Ovary (tissue), 9 donors: ENCODE data around the gene VPS13C. TPM values are rescaled to one million over a fixed set of nuclear protein-coding genes. Genes with fewer than 3 reads are reported as not detected.

Source experiments
- DNase-seq, 5 donors: peaks; one replicate each; pipeline ENCODE4 v3.0.0-alpha.2; 2019 to 2020
- H3K27ac ChIP-seq, 2 donors: fragments of 200-600 bp; one replicate each; pipeline versions ENCODE4 v1.5.1 to v1.8.0; 2019 to 2022
- H3K27me3 ChIP-seq: fragments of 200-600 bp; one replicate; pipeline ENCODE4 v1.8.0; 2022
- H3K36me3 ChIP-seq: fragments of 200-600 bp; sonication (generic); one replicate; pipeline ENCODE4 v1.5.1; 2019
- H3K4me1 ChIP-seq: one replicate; pipeline ENCODE4 v1.8.1; 2013; ENCODE audit warnings: mild to moderate bottlenecking, moderate library complexity; ENCODE audit not compliant: insufficient read depth
- H3K4me3 ChIP-seq: fragments of 200-600 bp; sonication (generic); one replicate; pipeline ENCODE4 v1.5.1; 2017
- H3K9me3 ChIP-seq, 2 donors: fragments of 200-600 bp in 1 of 2; sonication (generic) in 1 of 2; one replicate each; pipeline versions ENCODE4 v1.5.1 to v1.8.1; 2013 to 2019; ENCODE audit warnings: mild to moderate bottlenecking in 1 of 2, moderate library complexity in 1 of 2
- EP300 ChIP-seq: sonication (generic); formaldehyde crosslinking; IDR thresholded peaks from one replicate; pipeline ENCODE4 v1.6.1; 2017; ENCODE audit warnings: antibody characterized with exemption
- POLR2A ChIP-seq: fragments of 450-650 bp; IDR thresholded peaks from one replicate; pipeline ENCODE4 v1.6.1; 2017; ENCODE audit warnings: antibody characterized with exemption, mild to moderate bottlenecking, moderate library complexity
- WGBS, 3 donors: extraction: QIAGEN DNeasy Blood & Tissue Kit in 1 of 3; methylation state at CpG; one replicate each; pipeline versions ENCODE4 v1.1.5 to v1.1.7; 2013 to 2017; 5-methylcytosine and 5-hydroxymethylcytosine counted together
- intact Hi-C, 4 donors: fragments of 100-400 bp; cut with DNase I; formaldehyde crosslinking; loops; one replicate each; pipeline versions ENCODE4 v1.11.0 to v1.15.1; 2022 to 2023
- polyA plus RNA-seq, 2 donors: library from polyadenylated mRNA; stranded (reverse); fragments of 200-250 nt in 1 of 2; fragments of 350-450 nt in 1 of 2; fragmentation: Illumina TruSeq in 1 of 2; extraction: RNeasy Lipid Tissue Mini Kit (QIAGEN cat#74804) in 1 of 2; gene quantifications; one replicate each; pipeline ENCODE4 v1.2.3, GENCODE V29; 2013 to 2014
- total RNA-seq, 7 donors: library from RNA; depleted of rRNA in 2 of 7; stranded (reverse); fragments of >200 nt in 2 of 7; fragmentation: NEBNext Ultra II Directional in 3 of 7; extraction: Animal tissue kit (Norgen Biotek cat#: 25700) in 3 of 7; gene quantifications; one replicate each; pipeline versions ENCODE4 v1.1.0 to v1.2.4, GENCODE V29; 2016 to 2023
- TF ChIP-seq, protein P1 (sequence below), 3 donors: fragments of 450-650 bp in 2 of 3; fragments of 200-600 bp in 1 of 3; IDR thresholded peaks; one replicate each; pipeline versions ENCODE4 v1.5.1 to v1.8.0; 2016 to 2022; ENCODE audit warnings: antibody characterized with exemption in 3 of 3, mild to moderate bottlenecking in 1 of 3
- donor health status: DM: no; HTN: no; CAD: no; lungs with moderate emphysema.
- donor health status: DM: no; HTN: no; CAD: no.
- donor health status: Bipolar disorder and iron deficiency.
- donor health status: DM: yes; HTN: yes; CAD: no.
- donor health status: DM: no; HTN: no; CAD: no.
- donor health status: DM: yes; HTN: yes; CAD: no.

The VPS13C gene
- total and polyA plus RNA-seq, 9 donors, result 19.4 to 78.1 (median 68.4) TPM

DNA sequence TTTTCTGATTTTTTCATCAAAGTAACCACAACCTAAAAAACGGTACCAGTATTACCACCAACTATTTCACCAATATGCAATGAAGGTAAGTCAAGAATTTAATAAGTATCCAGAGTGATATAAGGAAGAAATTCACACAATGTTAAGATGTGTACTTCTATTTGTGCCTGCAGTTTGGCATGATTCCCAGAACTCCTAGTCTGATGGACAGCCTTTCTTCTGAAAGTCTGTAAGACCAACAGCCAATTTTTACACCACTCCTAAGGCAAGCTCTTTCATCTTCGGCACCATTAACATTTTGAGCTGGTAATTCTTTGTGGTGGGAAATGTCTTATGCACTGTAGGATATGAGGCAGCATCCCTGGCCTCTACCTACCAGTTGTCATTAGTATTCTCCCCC lies 108.3 kb downstream of the VPS13C start:
- no peaks in the 10 kb centered on the region for H3K9me3 ChIP-seq
- TF ChIP-seq POLR2A (no peak), EP300 (no peak)
- TF ChIP-seq, protein P1, sequence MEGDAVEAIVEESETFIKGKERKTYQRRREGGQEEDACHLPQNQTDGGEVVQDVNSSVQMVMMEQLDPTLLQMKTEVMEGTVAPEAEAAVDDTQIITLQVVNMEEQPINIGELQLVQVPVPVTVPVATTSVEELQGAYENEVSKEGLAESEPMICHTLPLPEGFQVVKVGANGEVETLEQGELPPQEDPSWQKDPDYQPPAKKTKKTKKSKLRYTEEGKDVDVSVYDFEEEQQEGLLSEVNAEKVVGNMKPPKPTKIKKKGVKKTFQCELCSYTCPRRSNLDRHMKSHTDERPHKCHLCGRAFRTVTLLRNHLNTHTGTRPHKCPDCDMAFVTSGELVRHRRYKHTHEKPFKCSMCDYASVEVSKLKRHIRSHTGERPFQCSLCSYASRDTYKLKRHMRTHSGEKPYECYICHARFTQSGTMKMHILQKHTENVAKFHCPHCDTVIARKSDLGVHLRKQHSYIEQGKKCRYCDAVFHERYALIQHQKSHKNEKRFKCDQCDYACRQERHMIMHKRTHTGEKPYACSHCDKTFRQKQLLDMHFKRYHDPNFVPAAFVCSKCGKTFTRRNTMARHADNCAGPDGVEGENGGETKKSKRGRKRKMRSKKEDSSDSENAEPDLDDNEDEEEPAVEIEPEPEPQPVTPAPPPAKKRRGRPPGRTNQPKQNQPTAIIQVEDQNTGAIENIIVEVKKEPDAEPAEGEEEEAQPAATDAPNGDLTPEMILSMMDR (IDR thresholded peaks at IDR 0.05), result no peak
- no peaks in the 10 kb centered on the region for H3K4me1 ChIP-seq
- H3K27me3 ChIP-seq, result no peaks in the 10 kb centered on the region
- 84 to 94% (median 93%) methylated on average over 2 of the region's 2 CpGs for WGBS, 3 donors
- H3K27ac ChIP-seq, result no peak overlapping the region
- no peaks in the 10 kb centered on the region for H3K36me3 ChIP-seq
- intact Hi-C loops, result no loop called here
- H3K4me3 ChIP-seq, result no peak overlapping the region
- DNase-seq, result no peak

DNA sequence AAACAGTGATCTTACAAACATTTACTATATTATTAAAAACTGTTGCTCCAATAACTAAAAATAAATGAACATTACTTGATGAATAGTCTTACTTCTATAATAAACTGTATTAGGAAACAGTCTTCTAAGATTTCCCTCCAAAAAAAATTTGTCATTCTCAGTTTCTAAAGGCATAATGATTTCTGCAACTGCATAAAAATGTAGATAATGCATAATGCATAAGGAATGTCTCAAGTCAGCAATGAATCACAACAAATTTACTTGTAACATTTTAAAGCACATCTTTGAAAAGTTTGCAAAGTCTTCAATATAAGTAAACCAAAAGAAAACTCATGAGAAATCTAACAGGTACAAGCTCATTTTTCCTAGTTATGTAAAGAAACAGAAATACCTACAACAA lies 113.5 kb downstream of the VPS13C start:
- Histone ChIP-seq H3K9me3 (no peaks in the 10 kb centered on the region), H3K36me3 (no peaks in the 10 kb centered on the region), H3K27me3 (no peaks in the 10 kb centered on the region), H3K27ac (no peak overlapping the region), H3K4me1 (no peaks in the 10 kb centered on the region), H3K4me3 (no peak overlapping the region)
- DNase-seq, result no peak
- TF ChIP-seq, protein P1 (IDR thresholded peaks at IDR 0.05), result no peak
- no peak for TF ChIP-seq POLR2A
- no peak for TF ChIP-seq EP300
- intact Hi-C loops, result no loop called here

DNA sequence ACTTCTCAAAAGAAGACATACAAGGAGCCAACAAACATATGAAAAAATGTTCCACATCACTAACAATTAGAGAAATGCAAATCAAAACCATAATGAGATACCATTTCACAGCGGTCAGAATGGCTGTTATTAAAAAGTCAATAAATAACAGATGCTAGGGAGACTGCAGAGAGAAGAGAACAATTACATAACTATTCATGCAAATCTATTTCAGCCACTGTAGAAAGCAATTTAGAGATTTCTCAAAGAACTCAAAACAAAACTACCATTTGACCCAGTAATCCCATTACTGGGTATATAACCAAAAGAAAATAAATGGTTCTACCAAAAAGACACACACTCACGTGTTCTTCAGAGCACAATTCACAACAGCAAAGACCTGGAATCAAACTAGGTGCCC lies 116.3 kb downstream of the VPS13C start:
- 93 to 96% (median 96%) methylated on average over 2 of the region's 2 CpGs for WGBS, 3 donors
- intact Hi-C loops, result no loop called here
- H3K4me3 ChIP-seq, result no peak overlapping the region

DNA sequence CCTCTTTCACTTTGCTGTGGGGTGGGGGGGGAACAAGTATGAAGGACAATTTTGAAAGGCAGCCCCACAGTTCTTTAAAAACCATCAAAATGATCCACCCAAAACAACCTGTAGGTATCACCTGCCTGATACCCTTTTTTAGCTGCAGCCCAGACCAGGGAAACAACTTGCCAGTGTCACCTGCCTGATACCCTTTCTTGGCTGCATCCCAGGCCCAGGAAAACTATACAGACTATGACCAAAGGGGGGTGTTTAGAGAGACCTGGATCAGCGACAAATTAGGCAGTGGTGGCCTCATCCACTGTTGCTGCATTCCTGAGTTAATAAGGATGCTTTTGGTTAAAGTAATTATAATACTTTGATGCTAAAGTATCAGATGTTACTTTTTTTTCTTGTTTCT lies 122.0 kb downstream of the VPS13C start:
- Histone ChIP-seq H3K27ac (no peak overlapping the region), H3K9me3 (no peaks in the 10 kb centered on the region), H3K4me1 (no peaks in the 10 kb centered on the region), H3K4me3 (no peak overlapping the region), H3K27me3 (no peaks in the 10 kb centered on the region), H3K36me3 (no peaks in the 10 kb centered on the region)
- TF ChIP-seq EP300, result no peak
- TF ChIP-seq, protein P1 (IDR thresholded peaks at IDR 0.05), result no peak
- DNase-seq, result no peak
- 71 to 83% (median 81%) methylated on average over 1 of the region's 1 CpG for WGBS, 3 donors
- intact Hi-C loops, result no loop called here

More for the DNA sequence above, 116.3 kb downstream of the VPS13C start:
- Histone ChIP-seq H3K4me1 (no peaks in the 10 kb centered on the region), H3K27ac (no peak overlapping the region), H3K9me3 (no peaks in the 10 kb centered on the region), H3K27me3 (no peaks in the 10 kb centered on the region), H3K36me3 (no peaks in the 10 kb centered on the region)
- TF ChIP-seq EP300, result no peak
- TF ChIP-seq POLR2A, result no peak
- TF ChIP-seq, protein P1 (IDR thresholded peaks at IDR 0.05), result no peak
- DNase-seq, result no peak
